GM03348 (cell line): ENCODE data around the gene MMP13.
"Not testable (repeated sequence)": the region's sequence is repeated elsewhere in the genome, so short reads cannot be mapped to it uniquely, and the experiment has no call there.

ENCODE experiments used
- DNase-seq: peaks from one replicate; pipeline ENCODE4 v3.0.0; 2012; ENCODE audit warnings: low spot score

The MMP13 gene

GRCh38 chr11:102935514-102935913 lies 20.0 kb downstream of the MMP13 start:
- DNase-seq = no peak

- DNase-seq = no peak
Measured at GRCh38 chr11:102934735-102935134, 20.8 kb downstream of the MMP13 start.

GRCh38 chr11:102933627-102934026 lies 21.9 kb downstream of the MMP13 start:
- no peak for DNase-seq

- DNase-seq = no peak
Measured at GRCh38 chr11:102932678-102933077, 22.9 kb downstream of the MMP13 start.

- DNase-seq = no peak
Measured at GRCh38 chr11:102930451-102930850, 25.1 kb downstream of the MMP13 start.

- no peak for DNase-seq
Measured at GRCh38 chr11:102929972-102930371, 25.6 kb downstream of the MMP13 start.

GRCh38 chr11:102929166-102929565 lies 26.4 kb downstream of the MMP13 start:
- no peak for DNase-seq

- DNase-seq = no peak
Measured at GRCh38 chr11:102928247-102928646, 27.3 kb downstream of the MMP13 start.

- DNase-seq = no peak
Measured at GRCh38 chr11:102927624-102927990, 27.9 kb downstream of the MMP13 start.

GRCh38 chr11:102926961-102927623 lies 28.4 kb downstream of the MMP13 start:
- DNase-seq = no peak

- DNase-seq = no peak
Measured at GRCh38 chr11:102926517-102926916, 29.0 kb downstream of the MMP13 start.

- DNase-seq = no peak
Measured at GRCh38 chr11:102925988-102926387, 29.5 kb downstream of the MMP13 start.

GRCh38 chr11:102924851-102925380 lies 30.6 kb downstream of the MMP13 start:
- DNase-seq = no peak

GRCh38 chr11:102921587-102922220 lies 33.8 kb downstream of the MMP13 start:
- DNase-seq = no peak

GRCh38 chr11:102920118-102920684 lies 35.3 kb downstream of the MMP13 start:
- no peak for DNase-seq

GRCh38 chr11:102915044-102915375 lies 40.5 kb downstream of the MMP13 start:
- DNase-seq = no peak

- DNase-seq = peak; percentile 62
Measured at GRCh38 chr11:102914238-102915043, 41.1 kb downstream of the MMP13 start.

- DNase-seq = no peak
Measured at GRCh38 chr11:102912482-102912830, 43.1 kb downstream of the MMP13 start.

GRCh38 chr11:102911758-102912481 lies 43.6 kb downstream of the MMP13 start:
- no peak for DNase-seq

GRCh38 chr11:102905848-102906247 lies 49.7 kb downstream of the MMP13 start:
- DNase-seq = not testable (repeated sequence)

GRCh38 chr11:102903895-102904294 lies 51.6 kb downstream of the MMP13 start:
- DNase-seq = not testable (repeated sequence)

GRCh38 chr11:102900346-102900745 lies 55.2 kb downstream of the MMP13 start:
- DNase-seq = no peak
